IMR-90 (cell line): Measurements from ENCODE around the gene AGPS. TPM values are rescaled to one million over a fixed set of nuclear protein-coding genes. Genes with fewer than 3 reads are reported as not detected.
"Not testable (repeated sequence)": the region's sequence is repeated elsewhere in the genome, so short reads cannot be mapped to it uniquely, and the experiment has no call there.

ENCODE experiments used
- ATAC-seq: fragments of 200-7000 bp; cut with Tn5 transposase; 2 replicates; pipeline ENCODE4 v1.9.1; 2020; ENCODE audit warnings: low read depth, mild to moderate bottlenecking, moderate library complexity
- BruUV-seq: library from RNA; stranded (reverse); fragments of 400-500 nt; replicated peaks from 2 replicates; lab custom pipeline; 2021; lab: Mats Ljungman, UMichigan
- CTCF ChIA-PET: fragments of 300-600 bp; formaldehyde crosslinking; extraction: SDS; loops from one replicate; lab custom pipeline; 2021; ENCODE audit warnings: antibody characterized with exemption; lab: Yijun Ruan, JAX
- POLR2A ChIA-PET: fragments of 300-600 bp; sonication (Branson Sonifier 250); formaldehyde crosslinking; loops from one replicate; lab custom pipeline; 2022; ENCODE audit warnings: antibody characterized with exemption; ENCODE audit not compliant: unreplicated experiment; lab: Charles Lee
- DNase-seq: peaks from one replicate; pipeline ENCODE4 v3.0.0; 2013
- H2AFZ ChIP-seq: replicated peaks from 2 replicates; pipeline ENCODE3; 2013; ENCODE audit warnings: low read length, mild to moderate bottlenecking; ENCODE audit not compliant: poor library complexity
- H2AK5ac ChIP-seq: 2 replicates; pipeline ENCODE4 v1.6.1; 2013; ENCODE audit warnings: low read depth, low read length, inconsistent platforms
- H2AK9ac ChIP-seq: replicated peaks from 2 replicates; pipeline ENCODE3; 2013; ENCODE audit warnings: mild to moderate bottlenecking, low read depth, low read length, moderate library complexity; ENCODE audit not compliant: poor library complexity
- H2BK120ac ChIP-seq: 2 replicates; pipeline ENCODE4 v1.6.1; 2013; ENCODE audit warnings: low read depth, low read length, inconsistent platforms
- H2BK15ac ChIP-seq: 3 replicates; pipeline ENCODE4 v1.6.1; 2013; ENCODE audit warnings: low read depth, low read length, inconsistent platforms
- H2BK20ac ChIP-seq: 2 replicates; pipeline ENCODE4 v1.6.1; 2013; ENCODE audit warnings: low read depth, mild to moderate bottlenecking, inconsistent platforms, low read length, moderate library complexity
- H2BK5ac ChIP-seq: 2 replicates; pipeline ENCODE4 v1.6.1; 2013; ENCODE audit warnings: mild to moderate bottlenecking, low read depth, low read length, inconsistent platforms; ENCODE audit not compliant: poor library complexity, severe bottlenecking
- H3K14ac ChIP-seq: replicated peaks from 2 replicates; pipeline ENCODE4 v1.6.1; 2013; ENCODE audit warnings: low read depth, low read length, inconsistent platforms
- H3K18ac ChIP-seq: 2 replicates; pipeline ENCODE4 v1.6.1; 2013; ENCODE audit warnings: low read depth, low read length, control low read depth
- H3K23ac ChIP-seq: 2 replicates; pipeline ENCODE4 v1.6.1; 2013; ENCODE audit warnings: low read depth, low read length, inconsistent platforms
- H3K27ac ChIP-seq: 2 replicates; pipeline ENCODE4 v1.5.1; 2013; ENCODE audit warnings: mild to moderate bottlenecking, control low read depth, low read length; ENCODE audit not compliant: insufficient read depth
- H3K27me3 ChIP-seq: 2 replicates; pipeline ENCODE4 v1.6.1; 2013; ENCODE audit warnings: low read length; ENCODE audit not compliant: control insufficient read depth, insufficient read depth
- H3K36me3 ChIP-seq: 2 replicates; pipeline ENCODE4 v1.6.1; 2013; ENCODE audit warnings: low read length, mixed read lengths; ENCODE audit not compliant: control insufficient read depth, insufficient read depth
- H3K4ac ChIP-seq: 2 replicates; pipeline ENCODE4 v1.6.1; 2013; ENCODE audit warnings: low read depth, low read length, inconsistent platforms
- H3K4me1 ChIP-seq: 2 replicates; pipeline ENCODE4 v1.6.1; 2013; ENCODE audit warnings: low read length, mixed read lengths; ENCODE audit not compliant: control insufficient read depth, insufficient read depth
- H3K4me2 ChIP-seq: 2 replicates; pipeline ENCODE4 v1.6.1; 2013; ENCODE audit warnings: low read depth, mild to moderate bottlenecking, control low read depth, low read length, moderate library complexity
- H3K4me3 ChIP-seq: 2 replicates; pipeline ENCODE4 v1.5.1; 2013; ENCODE audit warnings: low read depth, mild to moderate bottlenecking, control low read depth, low read length, moderate library complexity; ENCODE audit not compliant: insufficient read depth
- H3K56ac ChIP-seq: 2 replicates; pipeline ENCODE4 v1.6.1; 2013; ENCODE audit warnings: low read length, inconsistent platforms; ENCODE audit not compliant: insufficient read depth; ENCODE audit errors: extremely low read depth
- H3K79me1 ChIP-seq, 2 experiments: 2 replicates each; pipeline ENCODE4 v1.6.1; 2013; ENCODE audit warnings: low read length in 2 of 2, inconsistent platforms in 1 of 2, low read depth in 1 of 2
- H3K9ac ChIP-seq: 2 replicates; pipeline ENCODE4 v1.6.1; 2013; ENCODE audit warnings: low read depth, low read length, control low read depth
- H3K9me1 ChIP-seq: 2 replicates; pipeline ENCODE4 v1.6.1; 2013; ENCODE audit warnings: low read length, inconsistent platforms; ENCODE audit not compliant: insufficient read depth
- H3K9me3 ChIP-seq: 2 replicates; pipeline ENCODE4 v1.6.1; 2013; ENCODE audit warnings: low read length; ENCODE audit not compliant: control insufficient read depth, insufficient read depth
- H4K20me1 ChIP-seq: 2 replicates; pipeline ENCODE4 v1.6.1; 2013; ENCODE audit warnings: low read length, inconsistent platforms; ENCODE audit not compliant: insufficient read depth
- H4K5ac ChIP-seq: 2 replicates; pipeline ENCODE4 v1.6.1; 2013; ENCODE audit warnings: mild to moderate bottlenecking, low read depth, low read length, control low read depth
- H4K8ac ChIP-seq, 2 experiments: 2 replicates each; pipeline ENCODE4 v1.6.1; 2013; ENCODE audit warnings: low read depth in 2 of 2, low read length in 2 of 2, control low read depth in 1 of 2, inconsistent platforms in 1 of 2
- H4K91ac ChIP-seq: 2 replicates; pipeline ENCODE4 v1.6.1; 2013; ENCODE audit warnings: low read depth, low read length, inconsistent platforms; ENCODE audit not compliant: insufficient read depth
- RFX5 ChIP-seq: IDR thresholded peaks from 2 replicates; pipeline ENCODE4 v1.8.0; 2012; ENCODE audit warnings: low read depth, mild to moderate bottlenecking, low read length, moderate library complexity
- WGBS, 2 experiments: methylation state at CpG; one replicate each; pipeline versions ENCODE4 v1.1.5 to v1.1.7; 2013; ENCODE audit warnings: missing lambda C conversion rate in 2 of 2; ENCODE audit not compliant: insufficient read length in 1 of 2; ENCODE audit errors: extremely low coverage in 2 of 2; 5-methylcytosine and 5-hydroxymethylcytosine counted together
- dilution Hi-C: fragments of 300-500 bp; cut with HindIII; formaldehyde crosslinking; loops from one replicate; pipeline ENCODE4 v1.14.3; 2018; ENCODE audit warnings: low sequenced_read_pairs; ENCODE audit not compliant: unreplicated experiment
- in situ Hi-C: fragments of 300-500 bp; cut with MboI; formaldehyde crosslinking; loops from 3 replicates; pipeline ENCODE4 v1.14.3; 2019; ENCODE audit warnings: low sequenced_read_pairs, inconsistent platforms, mixed read lengths
- intact Hi-C: fragments of 100-400 bp; cut with micrococcal nuclease; formaldehyde crosslinking; loops from 2 replicates; pipeline ENCODE4 v1.10.0; 2022
- polyA plus RNA-seq, 3 experiments: library from polyadenylated mRNA; depleted of rRNA; stranded (reverse); fragments of >200 nt; gene quantifications; 2 replicates each; pipeline ENCODE4 v1.2.3, GENCODE V29; 2012; ENCODE audit warnings: low replicate concordance in 1 of 3
- total RNA-seq: library from RNA; depleted of rRNA; stranded (reverse); fragments of >200 nt; gene quantifications from 2 replicates; pipeline ENCODE4 v1.2.3, GENCODE V29; 2012

The AGPS gene
- total and polyA plus RNA-seq, 2 of the 4 experiments (the other 2 are of a cell fraction) = 6.6 to 18.6 TPM

- Histone ChIP-seq H2AK5ac (no peak overlapping the region), H3K27me3 (no peaks in the 10 kb centered on the region), H3K9ac (no peak overlapping the region), H3K4me3 (no peak overlapping the region), H3K36me3 (peaks cover 3% of the 10 kb centered on the region; the same call in 1 of the 2 replicates), H3K56ac (no peak overlapping the region), H3K9me3 (no peaks in the 10 kb centered on the region), H2BK15ac (no peak overlapping the region), H2AK9ac (no peak overlapping the region), H4K91ac (no peak overlapping the region), H3K14ac (no peak overlapping the region), H3K23ac (no peak overlapping the region), H4K20me1 (no peaks in the 10 kb centered on the region), H2BK20ac (no peak overlapping the region), H2AFZ (no peak overlapping the region), H3K18ac (no peak overlapping the region), H3K4me2 (no peak overlapping the region), H3K4ac (no peak overlapping the region), H4K5ac (no peak overlapping the region; the same call in 1 of the 2 replicates), H2BK5ac (no peak overlapping the region), H3K9me1 (no peaks in the 10 kb centered on the region), H3K27ac (no peak overlapping the region), H3K4me1 (no peaks in the 10 kb centered on the region), H4K8ac (no peak overlapping the region), H3K79me1 (peaks cover 3 to 4% of the 10 kb centered on the region in 2 experiments; a peak in 3 of 4 replicates), H2BK120ac (no peak overlapping the region)
- dilution Hi-C loops (no loop called here), in situ Hi-C loops (no loop called here), intact Hi-C loops (no loop called here)
- BruUV-seq = no TSS peak
- ChIA-PET CTCF (interaction anchor here (0.7 to 1.3 kb wide), 2 partner anchors 169 to 817 kb away, joined by 4 to 5 read pairs; no protein-coding TSS in a partner anchor), POLR2A (interaction anchor here (0.6 kb wide), 1 partner anchor 10 kb away, joined by 3 read pairs; no protein-coding TSS in a partner anchor)
- ATAC-seq (no peak), DNase-seq (no peak)
- no peak for TF ChIP-seq RFX5
- WGBS, 2 experiments = no CpG with 5 or more reads among the region's 3 CpGs
Observed at GRCh38 chr2:177455187-177455586, 62.6 kb downstream of the AGPS start.

DNA sequence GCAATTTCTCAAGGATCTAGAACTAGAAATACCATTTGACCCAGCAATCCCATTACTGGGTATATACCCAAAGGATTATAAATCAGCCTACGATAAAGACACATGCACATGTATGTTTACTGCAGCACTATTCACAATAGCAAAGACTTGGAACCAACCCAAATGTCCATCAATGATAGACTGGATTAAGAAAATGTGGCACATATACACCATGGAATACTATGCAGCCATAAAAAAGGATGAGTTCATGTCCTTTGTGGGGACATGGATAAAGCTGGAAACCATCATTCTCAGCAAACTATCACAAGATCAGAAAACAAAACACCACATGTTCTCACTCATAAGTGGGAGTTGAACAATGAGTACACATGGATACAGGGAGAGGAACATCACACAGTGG is 67.2 kb downstream of the AGPS start:
- H2BK15ac ChIP-seq, H3K27ac ChIP-seq, H3K4me1 ChIP-seq, H3K4ac ChIP-seq, H3K79me1 ChIP-seq, ATAC-seq, H3K9ac ChIP-seq, H3K14ac ChIP-seq, H3K9me1 ChIP-seq, H2BK5ac ChIP-seq, H3K4me3 ChIP-seq, H3K18ac ChIP-seq, H4K5ac ChIP-seq, H3K23ac ChIP-seq, H3K9me3 ChIP-seq, H2AK9ac ChIP-seq, H3K27me3 ChIP-seq, BruUV-seq, H3K36me3 ChIP-seq, POLR2A ChIA-PET, H3K4me2 ChIP-seq, H2BK120ac ChIP-seq, in situ Hi-C loops, H4K20me1 ChIP-seq, H4K8ac ChIP-seq, DNase-seq, CTCF ChIA-PET, H2AK5ac ChIP-seq, dilution Hi-C loops, H2AFZ ChIP-seq, H4K91ac ChIP-seq, H2BK20ac ChIP-seq, H3K56ac ChIP-seq: not testable (repeated sequence)
- intact Hi-C loops = loop anchor here (5.0 kb wide), 1 partner anchor 43 kb away; no protein-coding TSS in a partner anchor
- no CpG with 5 or more reads among the region's 1 CpG for WGBS, 2 experiments
